Osteoblast (primary cell): ENCODE measurements around the gene PWWP2B. TPM values are rescaled to one million over a fixed set of nuclear protein-coding genes. Genes with fewer than 3 reads are reported as not detected.

Source experiments
- DNase-seq: peaks from one replicate; pipeline ENCODE4 v3.0.0; 2011; ENCODE audit warnings: low spot score, mixed read lengths; ENCODE audit not compliant: insufficient read length; ENCODE audit errors: missing footprints
- H2AFZ ChIP-seq: 2 replicates; pipeline ENCODE4 v1.6.0; 2011; ENCODE audit warnings: mild to moderate bottlenecking, low read length
- H3K27ac ChIP-seq: 2 replicates; pipeline ENCODE4 v1.5.1; 2011; ENCODE audit warnings: mild to moderate bottlenecking, low read depth, low read length, moderate library complexity
- H3K27me3 ChIP-seq: 2 replicates; pipeline ENCODE4 v1.6.0; 2012; ENCODE audit warnings: mild to moderate bottlenecking, control low read depth, inconsistent platforms, low read length, moderate library complexity; ENCODE audit not compliant: insufficient read depth
- H3K36me3 ChIP-seq: 2 replicates; pipeline ENCODE4 v1.5.1; 2011; ENCODE audit warnings: mild to moderate bottlenecking, low read length, control low read depth, moderate library complexity; ENCODE audit not compliant: insufficient read depth
- H3K4me1 ChIP-seq: 2 replicates; pipeline ENCODE4 v1.5.1; 2011; ENCODE audit warnings: mild to moderate bottlenecking, low read length, control low read depth, moderate library complexity; ENCODE audit not compliant: insufficient read depth
- H3K4me2 ChIP-seq: 2 replicates; pipeline ENCODE4 v1.6.0; 2011; ENCODE audit warnings: mild to moderate bottlenecking, low read length; ENCODE audit not compliant: insufficient read depth
- H3K4me3 ChIP-seq: fragments of 200-600 bp; sonication (generic); 3 replicates; pipeline ENCODE4 v1.5.1; 2012; ENCODE audit warnings: mild to moderate bottlenecking, low read length, inconsistent platforms; ENCODE audit not compliant: insufficient read depth
- H3K79me2 ChIP-seq: 2 replicates; pipeline ENCODE4 v1.6.0; 2012; ENCODE audit warnings: mild to moderate bottlenecking, low read length, control low read depth, inconsistent platforms; ENCODE audit not compliant: insufficient read depth
- H3K9me3 ChIP-seq: 2 replicates; pipeline ENCODE4 v1.5.1; 2011; ENCODE audit warnings: low read depth, low read length, control low read depth
- H4K20me1 ChIP-seq: 2 replicates; pipeline ENCODE4 v1.6.0; 2012; ENCODE audit warnings: mild to moderate bottlenecking, low read length, control low read depth; ENCODE audit not compliant: insufficient read depth
- total RNA-seq: library from RNA; depleted of rRNA; stranded (reverse); fragments of >200 nt; gene quantifications from 2 replicates; pipeline ENCODE4 v1.2.3, GENCODE V29; 2012
- TF ChIP-seq, protein P1 (sequence below): IDR thresholded peaks from 2 replicates; pipeline ENCODE4 v1.5.1; 2011; ENCODE audit warnings: mild to moderate bottlenecking, low read depth, low read length, moderate library complexity; ENCODE audit errors: extremely low read depth

Gene PWWP2B
- total RNA-seq, 1 donor, result 18.5 TPM

DNA sequence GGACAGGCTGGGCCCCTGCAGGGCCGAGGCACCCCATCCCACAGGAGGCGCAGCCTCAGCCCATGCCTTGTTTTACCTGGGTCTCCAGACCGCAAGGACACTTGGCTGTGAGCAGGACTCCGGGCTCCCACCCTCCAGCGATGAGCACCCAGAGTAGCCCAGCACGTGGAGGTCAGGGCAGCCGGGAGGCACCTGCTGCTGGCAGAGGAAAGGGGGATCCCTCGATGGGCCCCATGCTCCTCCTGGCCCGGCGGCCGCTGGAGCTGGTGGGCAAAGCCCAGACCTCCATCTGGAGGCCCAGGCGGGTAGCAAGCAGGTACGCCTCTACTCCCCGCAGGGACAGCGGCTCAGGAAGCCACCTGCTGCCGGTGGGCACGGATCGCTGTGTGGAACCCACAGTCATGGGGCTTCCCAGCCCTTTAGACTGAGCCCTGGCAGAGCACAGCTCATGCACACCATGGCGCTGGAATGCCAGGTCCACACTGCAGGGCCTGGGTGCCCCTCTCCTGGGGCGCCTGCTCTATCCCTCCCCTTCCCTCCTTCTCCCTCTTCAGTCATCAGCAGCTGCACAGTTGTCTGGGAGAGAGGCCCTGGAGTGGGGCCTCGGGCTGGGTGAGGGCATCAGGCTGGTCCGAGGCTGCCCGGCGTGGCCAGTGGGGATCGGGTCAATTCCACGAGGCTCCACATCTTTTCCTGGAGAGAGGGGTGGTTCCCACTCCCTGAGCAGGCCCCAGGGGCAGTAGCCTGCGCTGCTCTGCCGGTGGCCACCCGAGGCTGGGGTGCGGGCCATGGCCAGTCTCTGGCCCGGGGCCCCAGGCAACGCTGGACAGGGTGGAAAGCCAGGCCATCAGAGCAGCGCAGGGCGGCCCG lies 65.7 kb downstream of the PWWP2B start:
- Histone ChIP-seq H3K36me3 (no peaks in the 10 kb centered on the region), H3K9me3 (no peaks in the 10 kb centered on the region), H3K79me2 (no peaks in the 10 kb centered on the region), H3K27me3 (no peaks in the 10 kb centered on the region), H3K27ac (no peak overlapping the region), H3K4me2 (no peak overlapping the region), H2AFZ (no peak overlapping the region), H3K4me3 (no peak overlapping the region), H3K4me1 (no peaks in the 10 kb centered on the region), H4K20me1 (peaks cover 2% of the 10 kb centered on the region)
- peak; percentile 83 for DNase-seq
- TF ChIP-seq, protein P1, sequence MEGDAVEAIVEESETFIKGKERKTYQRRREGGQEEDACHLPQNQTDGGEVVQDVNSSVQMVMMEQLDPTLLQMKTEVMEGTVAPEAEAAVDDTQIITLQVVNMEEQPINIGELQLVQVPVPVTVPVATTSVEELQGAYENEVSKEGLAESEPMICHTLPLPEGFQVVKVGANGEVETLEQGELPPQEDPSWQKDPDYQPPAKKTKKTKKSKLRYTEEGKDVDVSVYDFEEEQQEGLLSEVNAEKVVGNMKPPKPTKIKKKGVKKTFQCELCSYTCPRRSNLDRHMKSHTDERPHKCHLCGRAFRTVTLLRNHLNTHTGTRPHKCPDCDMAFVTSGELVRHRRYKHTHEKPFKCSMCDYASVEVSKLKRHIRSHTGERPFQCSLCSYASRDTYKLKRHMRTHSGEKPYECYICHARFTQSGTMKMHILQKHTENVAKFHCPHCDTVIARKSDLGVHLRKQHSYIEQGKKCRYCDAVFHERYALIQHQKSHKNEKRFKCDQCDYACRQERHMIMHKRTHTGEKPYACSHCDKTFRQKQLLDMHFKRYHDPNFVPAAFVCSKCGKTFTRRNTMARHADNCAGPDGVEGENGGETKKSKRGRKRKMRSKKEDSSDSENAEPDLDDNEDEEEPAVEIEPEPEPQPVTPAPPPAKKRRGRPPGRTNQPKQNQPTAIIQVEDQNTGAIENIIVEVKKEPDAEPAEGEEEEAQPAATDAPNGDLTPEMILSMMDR, result no peak

DNA sequence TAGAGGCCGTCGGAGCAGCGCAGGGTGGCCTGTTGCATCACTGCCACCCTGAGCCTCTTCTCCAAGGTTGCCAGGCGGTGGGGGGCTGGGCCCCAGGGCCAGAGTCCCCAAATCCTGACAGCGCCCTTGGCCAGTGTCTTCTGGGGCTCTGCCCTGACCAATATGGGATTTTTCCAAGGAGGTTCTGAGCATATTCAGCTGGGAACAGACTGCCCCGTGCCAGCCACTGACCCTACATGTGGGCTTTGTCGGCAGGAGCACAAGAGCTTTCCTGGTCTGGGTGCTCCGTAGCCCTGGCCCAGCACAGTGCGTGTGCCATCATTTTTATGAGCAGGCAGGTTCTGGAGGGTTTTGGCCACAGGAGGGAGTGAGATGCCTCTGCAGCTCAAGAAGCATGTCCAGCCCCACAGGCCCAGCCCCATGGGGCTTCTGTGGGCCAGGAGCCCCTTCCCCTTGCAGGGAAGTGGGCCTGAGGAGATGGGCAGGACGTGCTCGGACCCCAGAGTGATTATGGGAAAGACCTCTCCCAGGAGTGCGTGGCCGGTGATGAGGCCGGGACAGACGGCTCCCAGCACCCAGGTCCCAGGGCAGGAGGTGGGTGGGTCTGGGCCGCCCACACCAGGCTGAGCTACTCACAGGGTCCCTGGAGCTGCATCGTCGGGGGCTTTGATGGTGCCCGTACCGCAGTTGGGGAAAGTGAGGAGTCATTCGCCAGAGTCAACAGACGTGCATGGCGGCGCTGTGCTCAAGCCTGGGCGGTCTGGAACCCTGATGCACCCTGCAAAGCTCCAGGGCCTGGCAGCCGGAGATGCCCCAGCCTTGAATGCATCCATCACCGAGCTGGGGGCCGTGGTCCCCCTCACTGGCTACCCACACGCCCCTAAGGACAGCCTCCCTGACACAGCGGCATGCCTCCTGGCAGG lies 66.6 kb downstream of the PWWP2B start:
- DNase-seq, result peak; percentile 93
- Histone ChIP-seq H3K27me3 (no peaks in the 10 kb centered on the region), H2AFZ (peak overlapping the region; percentile 87), H3K4me2 (peak overlapping the region; percentile 45), H3K27ac (no peak overlapping the region), H3K36me3 (no peaks in the 10 kb centered on the region), H4K20me1 (peaks cover 2% of the 10 kb centered on the region), H3K9me3 (no peaks in the 10 kb centered on the region), H3K79me2 (no peaks in the 10 kb centered on the region), H3K4me1 (no peaks in the 10 kb centered on the region), H3K4me3 (no peak overlapping the region)
- TF ChIP-seq, protein P1, result peak; percentile 39

DNA sequence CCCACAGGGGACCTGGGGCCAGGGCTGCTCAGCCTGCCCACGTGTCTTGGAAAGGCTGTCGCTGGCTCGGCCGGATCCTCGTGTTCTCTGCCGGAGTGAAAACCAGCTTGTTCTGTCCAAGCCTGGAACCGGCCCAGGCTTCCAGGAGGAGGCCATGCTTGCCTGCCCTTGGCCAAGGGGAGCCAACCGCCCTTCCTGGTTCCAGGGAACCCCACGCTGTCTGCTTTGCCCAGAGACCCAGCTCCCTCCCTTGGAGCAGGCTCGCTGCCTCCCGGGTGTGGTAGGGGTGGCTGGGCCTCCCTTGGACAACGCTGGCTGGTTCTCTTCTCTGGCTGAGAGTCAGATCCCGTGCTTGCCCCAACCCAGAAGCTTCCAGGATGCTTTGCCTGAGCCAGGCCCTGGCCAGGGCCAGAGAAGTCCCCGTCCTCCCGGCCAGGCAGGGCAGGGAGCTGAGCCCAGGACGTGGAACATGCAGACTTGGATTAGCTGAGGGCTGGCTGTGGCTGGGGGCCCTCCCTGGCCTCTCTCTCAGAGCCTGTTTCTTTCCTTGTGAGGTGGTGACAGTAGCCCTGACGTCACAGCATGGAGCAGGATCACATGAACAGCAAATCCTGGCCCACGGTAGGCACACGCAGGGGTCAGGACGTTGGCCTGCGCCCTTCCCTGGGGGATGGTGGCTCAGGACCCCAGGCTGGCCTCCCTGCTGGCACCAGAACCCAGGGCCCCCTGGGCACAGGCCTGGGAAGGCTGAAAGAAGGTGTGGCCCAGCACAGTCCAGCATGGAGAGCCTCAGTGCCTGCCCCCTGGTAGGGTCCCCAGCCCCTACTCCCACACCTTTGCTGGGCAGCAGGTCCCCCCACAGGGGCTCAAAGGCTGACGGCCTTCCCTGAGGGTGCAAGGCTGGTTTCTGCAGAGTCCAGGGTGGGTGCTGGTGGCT lies 67.5 kb downstream of the PWWP2B start:
- H3K36me3 ChIP-seq, result no peaks in the 10 kb centered on the region
- H3K4me1 ChIP-seq, result no peaks in the 10 kb centered on the region
- H3K27me3 ChIP-seq, result no peaks in the 10 kb centered on the region
- no peaks in the 10 kb centered on the region for H3K9me3 ChIP-seq
- peak overlapping the region; percentile 45 for H3K4me2 ChIP-seq
- H2AFZ ChIP-seq, result peak overlapping the region; percentile 87
- H3K4me3 ChIP-seq, result no peak overlapping the region
- DNase-seq, result peak; percentile 97
- no peak overlapping the region for H3K27ac ChIP-seq
- TF ChIP-seq, protein P1, result no peak
- H3K79me2 ChIP-seq, result no peaks in the 10 kb centered on the region
- no peaks in the 10 kb centered on the region for H4K20me1 ChIP-seq
